Suprapubic skin (tissue), 4 donors: ENCODE results near the gene STXBP1.

Experiments
- CTCF ChIP-seq, 2 donors: fragments of 200-600 bp in 1 of 2; fragments of 450-650 bp in 1 of 2; sonication (generic) in 1 of 2; IDR thresholded peaks; one replicate each; pipeline ENCODE4 v1.5.1; 2016 to 2019; ENCODE audit warnings: antibody characterized with exemption in 2 of 2, mild to moderate bottlenecking in 1 of 2, moderate library complexity in 1 of 2
- POLR2A ChIP-seq, 2 donors: fragments of 450-650 bp; IDR thresholded peaks; one replicate each; pipeline ENCODE4 v1.6.1; 2017; ENCODE audit warnings: antibody characterized with exemption in 2 of 2, mild to moderate bottlenecking in 2 of 2, moderate library complexity in 2 of 2
- POLR2AphosphoS5 ChIP-seq, 3 donors: sonication (generic); formaldehyde crosslinking; IDR thresholded peaks; one replicate each; pipeline ENCODE4 v1.6.1; 2017; ENCODE audit warnings: antibody characterized with exemption in 3 of 3

DNA sequence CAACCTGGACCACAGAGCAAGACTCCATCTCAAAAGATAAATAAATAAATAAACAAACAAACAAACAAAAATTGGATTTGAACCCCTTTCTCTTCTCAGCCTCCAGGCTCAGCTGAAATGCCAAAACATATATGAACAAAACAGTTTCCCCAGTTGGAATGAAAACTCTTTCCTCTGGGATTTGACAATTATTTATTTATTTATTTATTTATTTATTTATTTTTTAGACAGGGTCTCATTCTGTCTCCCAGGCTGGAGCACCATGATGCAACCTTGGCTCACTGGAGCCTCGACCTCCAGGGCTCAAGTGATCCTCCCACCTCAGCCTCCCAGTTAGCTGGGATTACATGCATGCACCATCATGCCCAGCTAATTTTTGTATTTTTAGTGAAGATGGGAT lies 6.0 kb upstream of the STXBP1 start:
- TF ChIP-seq CTCF (IDR thresholded peaks at IDR 0.05) = no peak
- no peak for TF ChIP-seq POLR2A (IDR thresholded peaks at IDR 0.05)
- TF ChIP-seq POLR2AphosphoS5 (IDR thresholded peaks at IDR 0.05) = no peak
